NOMO-1 treated with dmso at 0.1 percent for 144 hours (cell line): Measurements from ENCODE around the gene AK8.

Experiments
- DNase-seq: peaks from one replicate; lab custom pipeline; 2025; ENCODE audit not compliant: unreplicated experiment; lab: John Stamatoyannopoulos, UW

AK8 gene

GRCh38 chr9:132745756-132746709, 132.1 kb downstream of the AK8 start:
- DNase-seq = no peak

GRCh38 chr9:132744881-132745755, 133.0 kb downstream of the AK8 start:
- no peak for DNase-seq

GRCh38 chr9:132743931-132744479, 134.1 kb downstream of the AK8 start:
- DNase-seq = no peak

GRCh38 chr9:132742821-132743311, 135.2 kb downstream of the AK8 start:
- no peak for DNase-seq

- DNase-seq = no peak
These were observed 137.4 kb downstream of the AK8 start for GRCh38 chr9:132740526-132741309.

- DNase-seq = no peak
These were observed 138.3 kb downstream of the AK8 start for GRCh38 chr9:132739710-132740310.

GRCh38 chr9:132733260-132733815, 144.7 kb downstream of the AK8 start:
- no peak for DNase-seq

- no peak for DNase-seq
These were observed 145.5 kb downstream of the AK8 start for GRCh38 chr9:132732326-132733259.

GRCh38 chr9:132731230-132731629, 146.9 kb downstream of the AK8 start:
- DNase-seq = no peak

- no peak for DNase-seq
These were observed 147.7 kb downstream of the AK8 start for GRCh38 chr9:132730054-132731033.

- DNase-seq = no peak
These were observed 148.7 kb downstream of the AK8 start for GRCh38 chr9:132729235-132729890.

- no peak for DNase-seq
These were observed 149.6 kb downstream of the AK8 start for GRCh38 chr9:132728497-132728896.

GRCh38 chr9:132728071-132728470, 150.0 kb downstream of the AK8 start:
- DNase-seq = no peak

- DNase-seq = no peak
These were observed 151.4 kb downstream of the AK8 start for GRCh38 chr9:132726576-132727130.

- no peak for DNase-seq
These were observed 152.8 kb downstream of the AK8 start for GRCh38 chr9:132725306-132725705.

- DNase-seq = no peak
These were observed 154.3 kb downstream of the AK8 start for GRCh38 chr9:132723809-132724208.
